Measurements from ENCODE around the gene SRD5A1.
A peak's percentile ranks its signal among the peaks of the same experiment; 100 is the strongest.

SRD5A1 gene

DNA sequence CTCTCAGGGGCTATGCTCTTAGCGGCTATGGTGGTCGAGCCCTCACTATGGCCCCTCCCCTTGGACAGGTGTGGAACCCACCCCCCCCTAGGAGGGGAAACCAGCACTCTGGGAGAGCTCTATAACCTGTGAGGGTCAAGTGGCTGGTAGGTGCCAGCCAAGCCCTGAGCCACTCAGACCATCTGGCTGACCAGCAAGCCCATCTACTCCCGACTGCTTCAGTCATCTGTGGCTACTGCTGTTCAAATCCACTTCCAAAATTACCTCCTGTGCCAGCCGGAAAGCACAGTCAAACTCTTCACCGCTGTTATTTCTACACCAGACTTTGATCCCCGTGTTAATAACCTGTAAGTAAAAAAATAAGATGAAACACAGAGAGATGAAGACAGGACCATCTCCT is 28.9 kb upstream of the SRD5A1 start:
- DNase-seq (ENCODE audit: low read depth) = no peak

DNA sequence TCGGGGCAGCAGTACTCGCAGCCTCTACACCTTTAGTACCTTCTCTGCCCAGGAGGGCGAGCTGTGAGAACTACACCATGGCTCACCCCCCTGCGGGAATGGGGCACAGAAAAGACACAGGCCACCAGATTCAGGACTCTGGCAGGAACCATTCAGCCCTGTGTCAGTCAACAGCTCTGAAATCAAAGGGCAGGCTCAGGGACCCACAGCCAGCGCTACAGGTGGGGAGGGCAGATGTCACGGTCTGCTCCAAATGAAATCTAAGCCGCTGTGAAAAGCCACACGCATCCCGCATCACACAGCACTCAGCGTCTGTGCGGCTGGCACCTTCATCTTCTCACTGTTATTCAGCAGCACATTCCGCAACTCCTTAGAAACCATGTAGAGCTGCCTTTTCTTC is 28.3 kb upstream of the SRD5A1 start:
- no peak for DNase-seq (ENCODE audit: low read depth)

DNA sequence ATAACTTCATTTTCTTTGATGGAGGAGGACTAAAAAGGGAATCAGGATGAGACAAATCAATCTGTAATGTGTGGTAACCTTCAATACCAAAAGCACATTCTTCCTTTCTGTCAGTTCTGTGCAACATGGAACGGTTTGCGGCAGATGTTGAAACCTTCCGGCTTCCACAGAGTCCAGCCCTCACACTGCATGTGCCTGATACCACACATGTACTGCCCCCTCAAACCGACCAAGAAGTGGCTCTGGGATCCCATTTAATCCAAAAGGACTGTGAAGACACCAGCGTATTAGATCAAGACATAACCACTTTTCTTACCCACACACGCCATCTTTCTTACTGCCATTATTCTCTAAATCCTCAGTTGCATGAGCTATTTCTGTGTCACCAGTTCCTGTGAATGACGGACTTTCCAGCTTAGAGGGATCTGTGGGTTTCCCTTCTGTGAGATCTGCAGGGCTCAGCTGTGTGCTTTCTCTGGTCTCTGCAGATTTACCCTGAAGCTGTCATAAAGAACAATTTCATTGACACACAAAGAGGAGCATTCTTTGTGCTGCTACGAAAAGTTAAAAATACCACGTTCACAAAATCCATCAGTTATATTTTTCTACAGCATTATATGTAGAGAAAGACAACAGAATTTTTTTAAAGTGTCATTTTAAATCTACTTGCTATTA is 26.2 kb upstream of the SRD5A1 start:
- DNase-seq (ENCODE audit: low read depth) = no peak

DNA sequence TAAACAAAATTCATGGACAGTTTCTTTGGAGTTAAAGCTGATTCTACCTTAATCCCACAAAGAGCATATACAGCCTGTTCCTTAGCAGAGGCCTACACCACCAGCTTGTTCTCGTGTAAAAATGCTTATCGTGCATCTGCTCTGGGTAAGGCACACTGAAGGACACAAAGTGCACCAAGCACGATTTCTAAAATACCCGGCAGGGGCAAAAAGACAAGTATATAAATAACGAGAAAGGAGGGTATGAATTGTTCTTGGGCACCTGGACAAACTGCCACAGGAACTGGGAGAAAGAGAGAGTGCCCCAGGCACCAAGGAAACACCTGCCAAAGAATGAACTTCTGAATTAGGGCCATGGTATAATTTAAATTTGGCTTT is 25.7 kb upstream of the SRD5A1 start:
- DNase-seq (ENCODE audit: low read depth) = no peak

DNA sequence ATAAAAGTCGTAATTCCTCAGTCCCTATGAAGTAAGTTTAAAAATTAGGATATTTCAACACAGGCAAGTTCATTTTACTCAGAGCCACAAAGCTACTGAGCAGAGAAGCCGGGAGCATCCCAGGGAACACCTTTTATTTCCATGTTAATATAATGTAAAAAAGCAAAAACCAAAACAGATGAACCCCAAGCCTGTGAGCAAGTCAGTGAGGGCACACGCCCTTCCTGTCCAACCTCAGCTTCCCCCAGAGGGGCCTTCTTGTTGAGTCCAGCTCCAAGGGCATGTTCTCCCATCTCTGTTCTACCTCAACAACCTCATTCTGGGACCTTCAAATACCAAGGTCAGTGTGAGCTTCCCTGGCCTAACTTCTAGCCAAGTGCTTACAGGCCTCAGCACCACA is 25.2 kb upstream of the SRD5A1 start:
- no peak for DNase-seq (ENCODE audit: low read depth)

DNA sequence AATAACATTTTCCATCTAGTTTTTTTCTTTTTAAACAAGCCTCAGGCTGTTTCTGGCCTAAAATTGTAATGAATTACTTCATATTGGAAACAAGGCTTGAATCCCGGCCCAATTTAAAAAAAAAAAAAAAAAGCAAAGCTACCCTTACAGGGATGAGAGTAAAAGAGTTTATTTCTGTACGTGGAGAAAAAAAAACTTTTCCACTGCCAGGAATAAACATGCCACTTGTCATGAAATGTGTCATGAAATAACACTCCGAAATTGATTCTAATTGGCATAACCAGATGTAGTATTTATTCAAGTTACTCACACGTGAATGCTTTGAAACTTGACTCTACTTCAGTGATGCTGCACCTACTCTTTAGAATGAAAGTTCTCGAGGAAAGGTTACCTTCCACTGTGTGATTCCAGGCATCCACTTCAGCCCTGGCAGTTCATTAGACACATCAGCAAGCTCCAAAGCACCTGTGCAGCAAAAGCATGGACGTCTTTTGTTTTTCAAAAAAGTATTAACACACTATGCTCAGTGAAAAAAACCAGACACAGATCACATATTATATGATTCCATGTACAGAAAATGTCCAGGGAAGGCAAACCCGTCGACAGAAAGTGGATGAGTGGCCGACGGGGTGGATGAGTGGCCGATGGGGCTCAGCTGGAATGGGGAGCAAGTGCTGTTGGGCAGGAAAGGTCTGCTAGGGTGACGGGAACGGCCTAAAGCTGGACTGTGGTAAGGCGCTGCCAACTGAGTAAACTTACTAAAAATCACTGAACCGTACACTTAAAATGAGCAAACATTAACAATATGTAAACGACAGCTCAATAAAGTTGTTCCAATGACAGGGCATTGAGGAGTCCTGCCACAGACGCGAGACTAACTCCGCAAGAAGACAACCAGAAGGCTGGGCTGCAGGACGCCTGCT is 21.6 kb upstream of the SRD5A1 start:
- DNase-seq (ENCODE audit: low read depth) = no peak

DNA sequence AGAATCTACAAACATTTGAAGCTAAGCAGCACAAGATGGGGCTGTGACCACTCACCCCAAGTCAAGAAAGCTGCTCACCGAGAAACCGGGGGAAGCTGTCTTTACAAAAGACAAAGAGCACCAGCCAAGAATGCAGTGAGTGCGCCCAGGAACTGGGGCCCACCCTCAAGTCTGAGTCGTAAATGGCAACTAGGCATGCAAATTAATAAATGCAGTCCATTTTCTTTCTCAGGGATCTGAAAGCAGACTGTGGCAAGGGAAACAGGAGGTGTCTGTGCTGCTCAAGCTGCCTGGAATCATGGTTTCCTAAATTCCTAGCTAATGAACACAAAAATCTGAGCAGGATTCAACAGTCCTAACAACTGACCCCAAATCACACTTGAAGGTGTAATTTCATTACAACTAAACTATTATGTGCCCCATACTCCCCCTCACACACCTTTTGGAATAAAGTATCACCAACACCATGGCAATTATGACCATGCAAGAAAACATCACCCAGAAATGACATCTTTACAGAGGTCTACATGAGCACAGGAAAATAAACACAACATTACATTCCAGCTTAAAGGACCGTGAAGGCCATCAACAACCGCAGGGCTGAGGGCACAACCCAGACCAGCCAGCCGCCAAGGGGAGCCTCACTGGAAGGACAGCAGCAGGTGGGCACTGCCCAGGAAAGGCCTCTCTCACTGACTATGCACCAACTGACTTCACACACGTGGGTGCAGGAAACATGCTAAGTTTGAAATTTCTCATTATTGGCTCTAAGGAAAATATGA is 18.0 kb upstream of the SRD5A1 start:
- no peak for DNase-seq (ENCODE audit: low read depth)

DNA sequence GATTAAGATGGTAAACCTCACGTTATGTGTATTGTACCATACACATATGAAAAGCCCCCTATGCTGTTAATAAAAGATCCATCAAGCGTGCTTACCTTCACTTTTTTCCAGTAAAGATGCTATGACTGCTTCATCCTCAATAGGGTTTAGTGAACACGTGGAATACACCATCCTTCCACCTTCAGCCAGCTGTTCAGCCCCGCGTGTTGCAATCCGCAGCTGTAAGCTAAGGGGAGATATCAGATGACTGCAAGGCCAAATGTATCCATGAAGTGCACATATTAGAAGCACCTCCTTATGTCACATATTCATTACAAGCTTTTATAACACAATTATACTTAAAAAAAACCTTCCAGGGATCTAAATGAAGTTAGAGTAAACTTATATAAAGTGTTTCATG is 16.6 kb upstream of the SRD5A1 start:
- no peak for DNase-seq (ENCODE audit: low read depth)

DNA sequence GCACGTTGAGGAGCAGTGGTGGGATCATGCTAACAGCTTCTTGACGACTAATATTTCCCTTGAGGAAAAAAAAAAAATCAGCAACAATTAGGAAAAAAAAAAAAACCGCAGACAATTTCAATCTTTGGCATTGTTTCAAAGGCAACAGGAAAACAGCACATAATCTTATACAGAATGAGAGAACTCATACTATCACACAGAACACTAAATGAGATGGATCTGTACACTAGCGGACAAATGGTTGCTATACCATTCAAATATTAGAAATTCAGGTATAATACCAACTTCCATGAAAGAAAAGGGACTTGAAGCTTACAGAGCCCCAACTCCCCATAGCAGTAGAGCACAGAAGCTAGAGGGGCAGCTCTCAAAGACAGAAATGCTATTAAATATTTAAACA is 10.0 kb upstream of the SRD5A1 start:
- DNase-seq (ENCODE audit: low read depth) = no peak

DNA sequence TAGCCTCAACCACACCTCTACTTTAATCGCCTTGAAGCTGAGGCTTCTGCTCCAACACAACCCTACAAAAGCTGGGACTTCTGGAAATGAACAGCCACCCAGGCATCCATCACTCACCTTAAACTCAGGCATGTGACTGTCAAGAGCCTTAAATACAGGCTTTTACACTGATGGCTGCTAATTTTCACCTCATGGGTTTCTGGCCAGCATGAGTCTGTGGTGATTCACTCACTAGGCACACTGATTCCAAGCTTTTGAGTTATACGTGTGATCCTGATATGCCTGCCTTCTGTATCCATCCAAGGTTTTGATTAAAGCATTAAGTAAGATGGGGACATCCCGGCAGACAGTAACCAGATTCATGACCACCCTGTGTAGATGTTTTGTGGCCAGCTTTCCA is 9.3 kb upstream of the SRD5A1 start:
- DNase-seq (ENCODE audit: low read depth) = no peak

DNA sequence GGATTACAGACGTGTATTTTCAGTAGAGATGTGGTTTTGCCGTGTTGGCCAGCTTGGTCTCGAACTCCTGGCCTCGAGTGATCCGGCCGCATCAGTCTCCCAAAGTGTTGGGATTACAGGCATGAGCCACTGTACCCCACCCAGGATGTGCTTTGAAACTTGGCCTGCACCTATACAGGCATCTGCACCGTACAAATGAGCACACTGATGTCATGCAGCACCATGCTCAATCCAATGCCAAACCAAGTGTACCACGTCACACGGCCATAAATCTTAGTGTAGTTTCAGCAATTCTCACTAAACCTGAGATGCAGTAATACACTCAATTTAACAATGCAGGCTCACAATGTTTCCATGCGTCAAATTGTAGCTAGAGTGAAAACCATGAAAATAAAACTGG is 6.7 kb upstream of the SRD5A1 start:
- no peak for DNase-seq (ENCODE audit: low read depth)

DNA sequence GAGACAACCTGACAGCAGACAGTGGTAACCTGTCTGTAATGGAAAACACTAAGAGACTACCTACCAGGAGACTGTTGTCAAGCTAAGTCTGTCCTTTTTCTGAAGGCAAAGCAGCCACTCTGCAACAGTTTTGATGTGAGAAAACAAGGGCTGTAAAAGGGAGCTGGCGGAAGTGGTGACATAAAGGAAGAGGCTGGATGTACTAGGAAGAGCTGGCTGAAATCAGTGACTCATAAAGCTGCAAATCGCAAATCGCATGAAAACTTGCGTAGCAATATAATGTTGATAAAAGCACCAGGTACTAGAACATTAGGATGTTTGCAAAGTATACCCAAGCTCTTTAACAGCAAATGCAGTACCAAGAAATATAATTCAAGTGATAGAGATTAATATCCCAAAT is 1.8 kb upstream of the SRD5A1 start:
- no peak for DNase-seq (ENCODE audit: low read depth)

DNA sequence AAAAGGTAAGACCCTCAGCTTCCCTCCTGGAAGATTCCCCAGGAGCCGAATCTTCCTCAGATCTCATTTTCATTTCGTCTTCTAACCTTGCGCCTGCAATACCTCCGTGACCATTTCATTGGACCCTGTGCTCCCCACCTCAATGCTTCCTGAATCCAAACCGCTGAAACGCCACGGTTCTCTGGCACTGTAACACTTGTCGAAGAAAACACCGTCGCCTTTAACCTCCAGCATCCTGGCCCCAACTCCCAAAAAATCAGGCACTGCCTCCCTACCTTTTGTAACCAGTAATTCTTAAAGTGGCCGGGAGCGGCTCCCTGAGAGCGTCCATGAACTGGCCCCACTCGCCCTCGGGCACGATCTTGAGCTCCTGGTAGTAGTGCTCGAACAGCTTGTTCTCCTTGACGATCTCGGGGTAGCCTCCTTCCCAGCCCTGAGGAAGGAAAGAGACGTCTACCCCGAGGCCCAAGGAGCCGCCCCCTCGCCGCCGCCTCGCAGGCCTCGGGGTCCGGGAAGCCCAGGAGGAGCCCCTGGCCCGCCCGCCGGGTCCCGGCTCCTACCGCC is 834 bp upstream of the SRD5A1 start:
- DNase-seq (ENCODE audit: low read depth) = no peak

DNA sequence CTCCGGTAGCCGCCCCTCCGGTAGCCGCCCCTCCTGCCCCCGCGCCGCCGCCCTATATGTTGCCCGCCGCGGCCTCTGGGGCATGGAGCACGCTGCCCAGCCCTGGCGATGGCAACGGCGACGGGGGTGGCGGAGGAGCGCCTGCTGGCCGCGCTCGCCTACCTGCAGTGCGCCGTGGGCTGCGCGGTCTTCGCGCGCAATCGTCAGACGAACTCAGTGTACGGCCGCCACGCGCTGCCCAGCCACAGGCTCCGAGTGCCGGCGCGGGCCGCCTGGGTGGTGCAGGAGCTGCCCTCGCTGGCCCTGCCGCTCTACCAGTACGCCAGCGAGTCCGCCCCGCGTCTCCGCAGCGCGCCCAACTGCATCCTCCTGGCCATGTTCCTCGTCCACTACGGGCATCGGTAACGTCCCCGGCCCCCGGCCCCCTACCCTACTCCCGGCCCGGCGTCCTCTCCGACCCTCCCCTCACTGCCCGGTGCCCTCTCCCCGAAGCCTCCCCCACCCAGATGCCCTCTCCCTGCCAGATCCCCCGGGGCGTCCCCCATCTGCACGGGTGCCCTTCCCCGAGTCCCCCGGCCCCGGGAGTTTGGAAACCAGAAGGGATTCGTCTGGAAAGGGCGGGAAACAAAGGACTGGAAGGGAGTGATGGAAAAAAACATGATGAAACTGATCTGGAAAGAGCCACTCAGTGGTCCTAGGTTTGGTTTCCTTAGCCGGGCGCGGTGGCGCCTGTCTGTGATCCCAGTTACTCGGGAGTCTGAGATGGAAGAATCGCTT is 417 bp downstream of the SRD5A1 start:
- DNase-seq (ENCODE audit: low read depth) = peak; percentile 3

DNA sequence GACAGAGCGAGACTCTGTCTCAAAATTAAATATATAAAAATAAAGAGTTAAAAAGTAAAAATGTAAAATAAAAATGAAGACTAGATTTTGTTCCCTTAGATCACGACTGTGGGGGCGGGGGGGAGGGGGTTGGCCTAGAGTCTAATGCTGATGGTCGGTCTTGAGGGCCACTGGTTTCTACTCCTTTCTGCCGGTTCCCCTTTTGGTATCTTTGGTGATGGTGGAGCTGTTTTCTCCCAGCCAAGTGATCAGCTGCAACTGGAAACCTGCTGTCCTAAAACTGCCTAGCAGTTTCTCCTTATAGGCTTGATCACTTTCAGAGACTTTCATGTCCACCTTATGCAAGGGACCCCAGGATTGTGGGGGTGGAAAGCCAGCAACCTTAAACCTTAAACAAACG is 1.1 kb downstream of the SRD5A1 start:
- DNase-seq (ENCODE audit: low read depth) = no peak

DNA sequence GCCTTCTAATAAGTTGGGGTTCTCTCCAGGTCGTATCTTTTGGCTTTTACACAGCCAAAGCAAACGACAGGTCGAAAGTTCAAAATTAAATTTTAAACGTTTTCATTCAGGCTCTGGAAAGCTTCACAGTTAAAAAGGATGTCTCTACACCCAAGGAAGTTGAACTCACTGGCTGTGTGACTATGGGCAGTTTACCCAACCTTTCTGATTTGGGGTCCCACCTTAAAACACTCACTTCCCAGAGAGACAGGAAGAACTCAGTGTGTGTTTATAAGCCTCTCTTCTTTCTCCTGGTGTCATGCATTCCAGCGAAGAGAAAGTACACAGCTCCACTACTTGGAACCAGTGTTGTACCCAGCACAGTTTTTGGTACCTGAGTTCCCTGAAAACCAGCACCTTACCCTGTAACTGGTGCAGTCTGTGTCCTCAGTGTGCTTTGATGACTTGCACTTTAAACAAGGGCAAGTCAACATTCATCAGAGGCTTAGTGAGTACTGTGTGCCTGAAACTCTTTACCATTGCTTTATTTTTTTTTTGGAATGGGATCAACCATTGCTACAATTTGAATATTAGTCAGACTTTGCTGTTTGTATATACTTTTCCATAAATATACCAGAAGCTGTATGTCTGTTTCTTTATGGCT is 1.7 kb downstream of the SRD5A1 start:
- DNase-seq (ENCODE audit: low read depth) = no peak

DNA sequence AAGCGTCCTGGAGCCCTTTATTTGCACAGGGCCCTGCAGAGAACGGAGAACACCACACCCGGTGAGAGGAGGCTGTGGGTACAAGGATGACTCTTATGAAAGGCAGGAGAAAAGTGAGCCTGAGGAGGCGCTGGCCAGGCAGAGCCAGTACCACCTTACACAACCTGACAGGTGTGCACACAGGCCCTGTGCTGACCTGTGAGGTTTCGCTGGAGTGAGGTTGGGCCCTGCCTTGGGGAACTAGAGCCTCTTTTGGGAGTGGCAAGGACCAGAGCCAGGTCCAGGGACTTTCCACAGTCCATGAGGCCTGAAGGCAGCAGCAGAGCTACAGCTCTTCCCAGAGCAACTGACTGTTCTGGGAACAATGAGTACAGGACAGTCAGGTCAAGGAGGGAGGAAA is 3.1 kb downstream of the SRD5A1 start:
- DNase-seq (ENCODE audit: low read depth) = no peak

DNA sequence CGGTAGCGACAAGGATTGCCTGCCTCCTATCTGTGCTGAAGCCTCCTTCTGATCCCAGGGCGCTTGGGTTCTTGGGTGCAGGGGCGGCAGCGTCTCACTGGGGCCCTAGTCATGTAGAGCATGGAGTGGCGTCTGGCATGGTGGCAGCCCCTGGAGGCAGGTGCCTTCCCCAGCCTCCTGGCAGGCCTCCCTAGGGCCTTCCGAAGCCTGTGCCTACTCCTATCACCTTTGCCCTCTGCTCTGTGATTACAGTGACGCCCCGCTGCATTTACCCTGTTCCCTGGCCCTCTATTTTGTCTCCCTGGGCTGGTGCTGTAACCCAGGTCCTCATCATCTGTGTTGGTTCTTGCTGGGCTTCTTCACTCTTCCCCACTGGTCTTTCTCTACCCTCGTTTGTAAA is 3.8 kb downstream of the SRD5A1 start:
- no peak for DNase-seq (ENCODE audit: low read depth)

DNA sequence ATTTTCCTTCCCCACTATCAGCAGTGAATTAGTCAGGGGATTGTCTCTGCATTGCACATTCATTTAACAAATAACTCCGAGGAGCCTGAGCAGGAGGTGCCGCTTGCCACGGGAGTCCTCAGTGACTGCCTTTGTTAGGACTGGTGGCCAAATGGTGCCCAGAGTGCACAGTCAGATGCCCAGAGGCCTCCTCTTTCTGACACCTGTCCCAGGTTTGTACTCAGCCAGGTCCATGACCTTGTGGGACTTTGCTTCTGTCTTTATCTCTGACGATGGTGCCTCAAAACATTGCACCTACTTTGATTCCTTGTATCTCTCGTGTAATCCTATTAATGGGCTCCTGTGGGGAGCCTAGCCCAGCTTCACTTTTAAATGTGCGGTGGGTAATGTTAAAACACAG is 4.3 kb downstream of the SRD5A1 start:
- DNase-seq (ENCODE audit: low read depth) = no peak

DNA sequence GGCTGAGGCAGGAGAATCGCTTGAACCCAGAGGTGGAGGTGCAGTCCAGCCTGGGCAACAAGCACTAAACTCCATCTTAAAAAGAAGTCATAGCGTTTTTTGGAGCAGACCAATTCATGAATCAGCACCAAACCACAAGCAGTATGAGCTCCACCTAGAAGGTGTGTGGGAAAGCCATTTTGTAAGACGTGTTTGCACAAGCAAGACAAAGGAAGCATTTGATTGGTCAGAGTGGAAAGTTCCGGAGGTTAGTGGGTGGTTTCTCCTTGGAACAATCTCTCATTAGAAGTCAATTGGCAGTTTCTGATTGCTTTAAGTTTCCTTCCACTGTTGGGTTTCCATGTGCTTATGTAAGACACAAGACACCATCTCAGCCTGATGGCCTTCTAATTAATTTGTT is 5.0 kb downstream of the SRD5A1 start:
- no peak for DNase-seq (ENCODE audit: low read depth)

DNA sequence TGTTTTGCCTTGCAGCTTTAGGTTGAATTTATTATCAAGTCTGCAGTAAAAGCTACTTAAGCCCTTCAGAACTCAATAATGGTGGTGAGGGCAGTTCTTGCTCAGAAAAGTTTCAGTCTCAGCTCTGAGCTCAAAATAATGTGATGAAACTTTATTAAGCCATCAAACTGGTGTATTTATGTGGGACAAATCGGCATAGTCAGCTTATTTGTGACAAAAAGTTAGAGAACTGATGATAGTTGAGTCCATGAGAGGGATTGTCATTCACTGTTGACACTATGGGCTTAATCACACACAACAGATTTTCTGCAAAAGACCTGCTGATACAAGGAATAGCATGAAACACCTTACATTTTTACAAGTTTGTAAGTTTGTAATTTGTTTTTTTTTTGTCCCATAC is 9.4 kb downstream of the SRD5A1 start:
- DNase-seq (ENCODE audit: low read depth) = no peak
